HepG2 (cell line): ENCODE measurements around the gene RNF114. TPM values are rescaled to one million over a fixed set of nuclear protein-coding genes. Genes with fewer than 3 reads are reported as not detected.

Experiments used
- ATAC-seq: fragments of 200-7000 bp; cut with Tn5 transposase; 3 replicates; pipeline ENCODE4 v1.9.1; 2020; ENCODE audit warnings: mild to moderate bottlenecking, moderate library complexity
- BruUV-seq: library from RNA; stranded (reverse); fragments of 400-500 nt; replicated peaks from 2 replicates; lab custom pipeline; 2021; lab: Mats Ljungman, UMichigan
- CTCF ChIA-PET: fragments of 300-600 bp; formaldehyde crosslinking; extraction: SDS; loops from one replicate; lab custom pipeline; 2021; ENCODE audit warnings: low total read pairs, inconsistent platforms, low intra/inter-chr PET ratio; lab: Yijun Ruan, JAX
- POLR2A ChIA-PET: fragments of 350-600 bp; sonication (Branson Sonifier 250); formaldehyde crosslinking; loops from one replicate; lab custom pipeline; 2020; ENCODE audit warnings: antibody characterized with exemption, inconsistent platforms; lab: Yijun Ruan, JAX
- DNase-seq: peaks from one replicate; pipeline ENCODE4 v3.0.0-alpha.2; 2015; ENCODE audit warnings: low spot score
- FAIRE-seq: peaks from 3 replicates; lab custom pipeline; 2011; peaks lifted over from hg19 to GRCh38; lab: Jason Lieb, UNC
- H2AFZ ChIP-seq: one replicate; pipeline ENCODE4 v1.6.1; 2011; ENCODE audit warnings: low read length, inconsistent platforms
- H3K27ac ChIP-seq: fragments of 300-600 bp; 3 replicates; pipeline ENCODE4 v1.8.0; 2011; ENCODE audit warnings: mixed run types, mild to moderate bottlenecking, mixed read lengths, low read length, inconsistent platforms; ENCODE audit not compliant: insufficient read depth; ENCODE audit errors: extremely low read length
- H3K27me3 ChIP-seq, 2 experiments: fragments of 200-600 bp in 1 of 2; 2 replicates in 1 of 2; 3 replicates in 1 of 2; pipeline versions ENCODE4 v1.6.0 to v1.8.0; 2011; ENCODE audit warnings: low read length in 2 of 2, mild to moderate bottlenecking in 2 of 2, moderate library complexity in 2 of 2, inconsistent platforms in 1 of 2; ENCODE audit not compliant: insufficient read depth in 2 of 2, control insufficient read depth in 1 of 2
- H3K36me3 ChIP-seq, 2 experiments: fragments of 200-600 bp in 1 of 2; replicated peaks in 1 of 2; 2 replicates in 1 of 2; 3 replicates in 1 of 2; pipeline versions ENCODE4 v1.5.1 to v1.8.0; 2011; ENCODE audit warnings: low read length in 2 of 2, inconsistent platforms in 1 of 2; ENCODE audit not compliant: insufficient read depth in 2 of 2, control insufficient read depth in 1 of 2
- H3K4me1 ChIP-seq: 2 replicates; pipeline ENCODE4 v1.5.1; 2012; ENCODE audit warnings: low read length, inconsistent platforms; ENCODE audit not compliant: insufficient read depth
- H3K4me2 ChIP-seq: 2 replicates; pipeline ENCODE4 v1.6.0; 2011; ENCODE audit warnings: low read depth, low read length, inconsistent platforms
- H3K4me3 ChIP-seq, 3 experiments: fragments of 200-600 bp in 1 of 3; sonication (generic), shearing (Covaris generic) in 1 of 3; replicated peaks in 1 of 3; 2 replicates each; pipeline ENCODE4 v1.5.1; 2011 to 2016; ENCODE audit warnings: low read length in 3 of 3, inconsistent platforms in 2 of 3, low read depth in 2 of 3, mild to moderate bottlenecking in 2 of 3, control low read depth in 1 of 3, mixed read lengths in 1 of 3; ENCODE audit not compliant: insufficient read depth in 1 of 3
- H3K79me2 ChIP-seq: one replicate; pipeline ENCODE4 v1.6.1; 2011; ENCODE audit warnings: low read length, inconsistent platforms; ENCODE audit not compliant: insufficient read depth
- H3K9ac ChIP-seq: 2 replicates; pipeline ENCODE4 v1.6.0; 2011; ENCODE audit warnings: mild to moderate bottlenecking, low read depth, low read length, inconsistent platforms; ENCODE audit not compliant: insufficient read depth
- H3K9me3 ChIP-seq: 2 replicates; pipeline ENCODE4 v1.5.1; 2012; ENCODE audit warnings: mild to moderate bottlenecking, low read length
- H4K20me1 ChIP-seq: 2 replicates; pipeline ENCODE4 v1.6.0; 2011; ENCODE audit warnings: inconsistent platforms, mild to moderate bottlenecking, low read length, moderate library complexity; ENCODE audit not compliant: insufficient read depth
- FOXA1 ChIP-seq, 2 experiments: fragments of 450-650 bp in 1 of 2; sonication (generic) in 1 of 2; formaldehyde crosslinking in 1 of 2; IDR thresholded peaks; 2 replicates each; pipeline versions ENCODE4 v1.4.0 to v1.6.1; 2016 to 2020; ENCODE audit warnings: missing genetic modification reagents in 1 of 2
- NFKB2 ChIP-seq: sonication (generic); formaldehyde crosslinking; IDR thresholded peaks from 2 replicates; pipeline ENCODE4 v1.4.0; 2020; ENCODE audit warnings: missing genetic modification reagents, borderline replicate concordance
- POLR2A ChIP-seq, 2 experiments: IDR thresholded peaks; 2 replicates each; pipeline ENCODE4 v1.6.1; 2011; ENCODE audit warnings: low read depth in 2 of 2, low read length in 2 of 2, mild to moderate bottlenecking in 1 of 2, moderate library complexity in 1 of 2; ENCODE audit not compliant: insufficient read depth in 1 of 2
- ZNF10 ChIP-seq: sonication (generic); formaldehyde crosslinking; IDR thresholded peaks from 2 replicates; pipeline ENCODE4 v1.4.0; 2020; ENCODE audit warnings: mild to moderate bottlenecking, low read depth, missing genetic modification reagents, borderline replicate concordance
- ZNF513 ChIP-seq: sonication (generic); formaldehyde crosslinking; conservative IDR thresholded peaks from 2 replicates; pipeline ENCODE4 v1.5.0; 2020; ENCODE audit warnings: missing genetic modification reagents
- ZNF550 ChIP-seq: sonication (generic); formaldehyde crosslinking; IDR thresholded peaks from 2 replicates; pipeline ENCODE4 v1.4.0; 2020; ENCODE audit warnings: mild to moderate bottlenecking, missing genetic modification reagents, borderline replicate concordance
- ZNF567 ChIP-seq: sonication (generic); formaldehyde crosslinking; IDR thresholded peaks from 2 replicates; pipeline ENCODE4 v1.8.1; 2023; ENCODE audit warnings: mild to moderate bottlenecking, missing genetic modification reagents, borderline replicate concordance
- ZNF607 ChIP-seq: sonication (generic); formaldehyde crosslinking; IDR thresholded peaks from 2 replicates; pipeline ENCODE4 v1.5.1; 2020; ENCODE audit warnings: missing genetic modification reagents, mild to moderate bottlenecking, borderline replicate concordance
- ZNF616 ChIP-seq: sonication (generic); formaldehyde crosslinking; IDR thresholded peaks from 2 replicates; pipeline ENCODE4 v1.5.0; 2020; ENCODE audit warnings: low read depth, mild to moderate bottlenecking, missing genetic modification reagents
- ZNF737 ChIP-seq: sonication (generic); formaldehyde crosslinking; IDR thresholded peaks from 2 replicates; pipeline ENCODE4 v1.5.0; 2020; ENCODE audit warnings: missing genetic modification reagents, mild to moderate bottlenecking, borderline replicate concordance
- WGBS: methylation state at CpG from one replicate; pipeline ENCODE4 v1.1.6; 2017; ENCODE audit warnings: low lambda C conversion rate; 5-methylcytosine and 5-hydroxymethylcytosine counted together
- in situ Hi-C: cut with HindIII; loops from 2 replicates; pipeline ENCODE4 v1.10.0; 2017; ENCODE audit warnings: low pct_unique_long_range_greater_than_20kb; ENCODE audit not compliant: extremely low pct_ligation_motif_present
- intact Hi-C: fragments of 100-400 bp; cut with micrococcal nuclease; formaldehyde crosslinking; loops from one replicate; pipeline ENCODE4 v1.10.0; 2022; ENCODE audit not compliant: unreplicated experiment
- polyA plus RNA-seq, 8 experiments: library from polyadenylated mRNA; depleted of rRNA in 3 of 8; stranded (reverse) in 7 of 8; unstranded in 1 of 8; fragments of >200 nt; fragmentation: Illumina TruSeq in 4 of 8; extraction: Trizol in 4 of 8; gene quantifications; 2 replicates each; pipeline versions ENCODE4 v1.2.1 to v1.2.3, GENCODE V29; 2011 to 2016; ENCODE audit warnings: low read depth in 4 of 8, missing spikeins in 1 of 8, mixed read lengths in 1 of 8; ENCODE audit not compliant: insufficient read depth in 1 of 8
- total RNA-seq, 5 experiments: library from RNA; depleted of rRNA; stranded (reverse); fragments of >200 nt; fragmentation: Illumina TruSeq; extraction: Trizol; gene quantifications; 2 replicates each; pipeline ENCODE4 v1.2.3, GENCODE V29; 2016; ENCODE audit warnings: low read depth in 1 of 5

The RNF114 gene
- total and polyA plus RNA-seq, 2 of the 13 experiments (the other 11 are each of a cell fraction or from before 2014, with no cell fraction given) = 119 to 126 TPM

GRCh38 chr20:49910340-49910706 is 25.9 kb upstream of the RNF114 start:
- in situ Hi-C loops = no loop called here
- no peak for TF ChIP-seq ZNF616 (CRISPR knock-in tag)
- 0 out of 2 replicates have a peak, but pooled peaks have one; percentile 91 for TF ChIP-seq ZNF550
- TF ChIP-seq ZNF513 = no peak
- TF ChIP-seq POLR2A (IDR thresholded peaks at IDR 0.05; ENCODE audit: insufficient read depth in 1 of 2, low read depth in 2 of 2, low read length in 2 of 2) = peak in 1 of 2 experiments; percentile 8; a peak in 1 of 4 replicates
- TF ChIP-seq NFKB2 (CRISPR knock-in tag) = 0 out of 2 replicates have a peak, but pooled peaks have one; percentile 26
- TF ChIP-seq ZNF10 (CRISPR knock-in tag) = 0 out of 2 replicates have a peak, but pooled peaks have one; percentile 14
- TF ChIP-seq ZNF737 (CRISPR knock-in tag) = 0 out of 2 replicates have a peak, but pooled peaks have one; percentile 35
- TF ChIP-seq ZNF607 (CRISPR knock-in tag) = 0 out of 2 replicates have a peak, but pooled peaks have one; percentile 32
- no peak for TF ChIP-seq FOXA1 (IDR thresholded peaks at IDR 0.05)
- no peak for TF ChIP-seq FOXA1 (CRISPR knock-in tag; IDR thresholded peaks at IDR 0.05)
- TF ChIP-seq ZNF567 = no peak
- 86% methylated on average over 4 of the region's 4 CpGs for WGBS
- intact Hi-C loops = no loop called here
- H3K36me3 ChIP-seq = peaks cover 31 to 46% of the 10 kb centered on the region in 2 experiments
- ATAC-seq = no peak
- H3K9ac ChIP-seq = peak overlapping the region; percentile 8; the same call in 1 of the 2 replicates
- no peak overlapping the region for H3K4me3 ChIP-seq
- peaks cover 61% of the 10 kb centered on the region for H3K79me2 ChIP-seq
- H3K9me3 ChIP-seq = no peaks in the 10 kb centered on the region
- BruUV-seq = no TSS peak
- H2AFZ ChIP-seq = no peak overlapping the region
- peak overlapping the region; percentile 28 for H3K27ac ChIP-seq
- no peak overlapping the region for H3K4me2 ChIP-seq
- DNase-seq = no peak
- H3K27me3 ChIP-seq = no peaks in the 10 kb centered on the region; a peak in 1 of 5 replicates
- peaks cover 51% of the 10 kb centered on the region for H3K4me1 ChIP-seq
- H4K20me1 ChIP-seq = no peaks in the 10 kb centered on the region
- CTCF ChIA-PET = interaction anchor here (2.0 kb wide), 1 partner anchor 19 kb away, joined by 11 read pairs; no protein-coding TSS in a partner anchor
- no peak for FAIRE-seq
- POLR2A ChIA-PET = interaction anchor here (1.1 kb wide), 1 partner anchor 25 kb away, joined by 4 read pairs; the partner anchor contains the start of gene RNF114
